CD4-positive, alpha-beta T cell treated with Interleukin-17A for 1 hour (primary cell): ENCODE measurements around the gene OR2AT4.
"Not testable (repeated sequence)": the region's sequence is repeated elsewhere in the genome, so short reads cannot be mapped to it uniquely, and the experiment has no call there.

Experiments used
- DNase-seq: peaks from one replicate; pipeline ENCODE4 v3.0.0-alpha.2; 2020

The OR2AT4 gene

DNA sequence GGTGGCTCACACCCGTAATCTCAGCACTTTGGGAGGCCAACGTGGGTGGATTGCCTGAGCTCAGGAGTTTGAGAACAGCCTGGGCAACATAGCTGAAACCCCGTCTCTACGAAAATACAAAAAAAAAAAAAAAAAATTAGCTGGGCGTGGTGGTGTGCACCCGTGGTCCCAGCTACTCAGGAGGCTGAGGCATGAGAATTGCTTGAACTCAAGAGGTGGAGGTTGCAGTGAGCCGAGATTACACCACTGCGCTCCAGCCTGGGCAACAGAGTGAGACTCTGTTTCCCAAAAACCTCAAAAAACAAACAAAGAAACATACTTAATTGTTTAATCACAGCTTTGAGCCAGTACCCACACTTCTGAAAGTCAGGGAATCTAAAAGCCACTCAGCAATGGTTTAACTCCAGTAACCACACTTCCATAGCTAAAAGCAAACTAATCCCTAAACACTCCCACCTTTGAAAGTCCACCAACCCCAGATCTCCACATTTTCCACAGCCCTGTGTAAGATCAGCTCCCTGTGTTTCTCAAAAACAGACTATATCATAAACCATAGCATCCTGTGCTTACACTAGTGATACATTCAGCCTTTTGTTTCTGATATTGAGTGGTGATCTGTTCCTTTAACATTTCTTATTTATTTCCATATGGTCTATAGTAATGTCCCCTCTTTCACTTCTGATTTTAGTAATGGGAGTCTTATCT is 4.9 kb upstream of the OR2AT4 start:
- DNase-seq, result no peak

- DNase-seq, result no peak
These were observed 3.6 kb upstream of the OR2AT4 start for GRCh38 chr11:75100314-75100713.

- DNase-seq, result no peak
These were observed 3.0 kb upstream of the OR2AT4 start for GRCh38 chr11:75099635-75100034.

DNA sequence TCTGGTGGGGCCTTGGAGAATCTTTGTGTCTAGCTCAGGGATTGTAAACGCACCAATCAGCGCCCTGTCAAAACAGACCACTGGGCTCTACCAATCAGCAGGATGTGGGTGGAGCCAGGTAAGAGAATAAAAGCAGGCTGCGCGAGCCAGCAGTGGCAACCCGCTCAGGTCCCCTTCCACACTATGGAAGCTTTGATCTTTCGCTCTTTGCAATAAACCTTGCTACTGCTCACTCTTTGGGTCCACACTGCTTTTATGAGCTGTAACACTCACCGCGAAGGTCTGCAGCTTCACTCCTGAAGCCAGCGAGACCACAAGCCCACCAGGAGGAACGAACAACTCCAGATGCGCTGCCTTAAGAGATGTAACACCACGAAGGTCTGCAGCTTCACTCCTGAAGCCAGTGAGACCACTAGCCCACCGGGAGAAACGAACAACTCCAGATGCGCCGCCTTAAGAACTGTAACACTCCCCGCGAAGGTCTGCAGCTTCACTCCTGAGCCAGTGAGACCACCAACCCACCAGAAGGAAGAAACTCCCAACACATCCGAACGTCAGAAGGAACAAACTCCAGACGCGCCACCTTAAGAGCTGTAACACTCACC is 2.3 kb upstream of the OR2AT4 start:
- DNase-seq, result not testable (repeated sequence)

DNA sequence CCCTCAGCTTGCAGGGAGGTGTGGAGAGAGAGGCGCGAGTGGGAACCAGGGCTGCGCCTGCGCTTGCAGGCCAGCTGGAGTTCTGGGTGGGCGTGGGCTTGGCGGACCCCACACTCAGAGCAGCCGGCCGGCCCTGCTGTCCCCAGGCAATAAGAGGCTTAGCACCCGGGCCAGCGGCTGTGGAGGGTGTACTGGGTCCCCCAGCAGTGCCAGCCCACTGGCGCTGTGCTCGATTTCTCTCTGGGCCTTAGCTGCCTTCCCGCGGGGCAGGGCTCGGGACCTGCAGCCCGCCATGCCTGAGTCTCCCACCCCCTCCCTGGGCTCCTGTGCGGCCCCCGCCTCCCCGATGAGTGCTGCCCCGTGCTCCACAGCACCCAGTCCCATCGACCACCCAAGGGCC is 1.5 kb upstream of the OR2AT4 start:
- DNase-seq, result not testable (repeated sequence)

GRCh38 chr11:75097173-75097557 is 489 bp upstream of the OR2AT4 start:
- DNase-seq, result no peak

GRCh38 chr11:75094382-75094781 is 2.3 kb downstream of the OR2AT4 start:
- DNase-seq, result not testable (repeated sequence)

DNA sequence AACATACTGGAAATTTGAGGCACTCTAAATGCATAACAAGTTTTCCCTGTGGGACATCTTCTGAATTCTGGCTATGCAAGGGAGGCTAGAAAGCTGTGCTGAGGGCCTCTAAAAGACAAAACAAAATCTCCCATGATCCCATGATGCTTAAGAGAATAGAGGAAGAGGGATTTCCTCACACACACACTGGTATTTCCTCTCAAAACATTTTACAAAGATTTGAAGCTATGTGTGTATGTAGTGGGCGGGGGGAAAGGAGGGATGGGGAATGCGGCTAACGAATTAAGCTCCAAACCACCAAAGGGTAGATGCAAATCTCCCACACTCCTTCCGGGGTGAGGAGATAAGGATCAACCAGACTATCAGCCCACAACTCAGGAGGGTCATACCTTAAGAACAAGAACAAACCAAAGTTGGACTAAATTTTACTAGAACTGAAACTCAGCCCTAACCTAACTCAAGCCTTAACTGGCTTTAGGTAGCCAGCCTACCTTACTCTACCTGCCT is 6.0 kb downstream of the OR2AT4 start:
- no peak for DNase-seq

DNA sequence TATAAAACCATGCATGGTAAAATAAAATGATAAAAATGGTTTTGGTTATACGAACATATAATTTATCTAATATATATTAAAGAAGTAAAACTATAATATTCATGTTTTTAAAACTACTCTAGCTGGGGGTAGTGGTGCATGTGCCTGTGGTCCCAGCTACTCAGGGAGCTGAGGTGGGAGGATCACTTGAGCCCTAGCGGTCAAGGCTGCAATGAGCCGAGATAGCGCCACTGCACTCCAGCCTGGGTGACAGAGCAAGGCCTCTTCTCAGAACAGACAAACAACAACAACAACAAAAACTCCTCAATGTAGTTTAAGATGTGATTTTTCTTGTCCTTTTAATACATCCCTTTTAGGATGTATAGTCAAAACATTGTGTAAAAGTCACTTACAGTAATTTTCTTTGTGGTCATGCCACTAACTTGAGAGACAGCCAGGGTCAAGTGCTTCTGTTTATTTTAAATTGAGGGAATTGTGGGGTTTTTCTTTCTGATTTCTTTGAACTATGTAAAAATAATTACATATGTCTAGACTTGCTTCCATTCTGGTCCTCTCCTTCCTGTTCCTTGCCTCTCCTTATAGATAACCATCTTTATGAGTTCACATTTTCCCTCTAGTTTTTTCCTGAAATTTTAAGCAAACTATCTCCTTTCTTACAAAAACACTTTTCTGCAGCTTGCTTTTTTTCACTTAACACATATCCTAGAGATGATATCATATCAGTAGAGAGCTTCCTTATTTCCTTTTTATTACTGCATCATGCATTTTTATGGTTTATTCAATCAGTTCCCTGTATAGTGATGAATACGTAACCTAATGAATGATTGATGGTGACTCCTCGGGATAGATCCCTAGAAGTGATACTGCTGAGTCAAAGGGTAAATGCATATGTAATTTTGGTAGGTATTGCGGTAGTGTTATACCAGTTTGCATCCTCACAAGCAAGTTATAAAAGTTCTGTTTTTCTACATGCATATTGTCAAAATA is 9.1 kb downstream of the OR2AT4 start:
- no peak for DNase-seq

- no peak for DNase-seq
These were observed 11.8 kb downstream of the OR2AT4 start for GRCh38 chr11:75084883-75085282.

- no peak for DNase-seq
These were observed 13.5 kb downstream of the OR2AT4 start for GRCh38 chr11:75083217-75083605.

GRCh38 chr11:75082601-75083216 is 14.0 kb downstream of the OR2AT4 start:
- no peak for DNase-seq

DNA sequence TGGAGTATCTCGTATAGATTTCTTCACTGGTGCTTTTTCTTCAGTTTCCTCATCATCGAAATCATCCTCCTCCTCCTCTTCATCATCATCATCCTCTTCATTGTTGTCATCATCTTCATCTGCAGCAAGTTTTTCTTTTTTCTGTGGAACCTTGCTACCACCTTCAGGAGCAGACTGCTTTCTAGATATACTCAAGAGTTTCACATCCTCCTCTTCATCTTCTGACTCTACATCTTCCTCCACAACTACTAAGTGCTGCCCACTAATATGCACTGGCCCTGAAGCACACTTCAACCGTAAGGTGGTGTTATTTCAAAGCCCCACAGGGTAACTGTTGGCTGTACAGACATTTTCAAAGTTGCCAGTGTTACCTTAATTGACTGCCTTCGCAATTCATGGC is 17.1 kb downstream of the OR2AT4 start:
- DNase-seq, result no peak

GRCh38 chr11:75078233-75078632 is 18.4 kb downstream of the OR2AT4 start:
- no peak for DNase-seq

DNA sequence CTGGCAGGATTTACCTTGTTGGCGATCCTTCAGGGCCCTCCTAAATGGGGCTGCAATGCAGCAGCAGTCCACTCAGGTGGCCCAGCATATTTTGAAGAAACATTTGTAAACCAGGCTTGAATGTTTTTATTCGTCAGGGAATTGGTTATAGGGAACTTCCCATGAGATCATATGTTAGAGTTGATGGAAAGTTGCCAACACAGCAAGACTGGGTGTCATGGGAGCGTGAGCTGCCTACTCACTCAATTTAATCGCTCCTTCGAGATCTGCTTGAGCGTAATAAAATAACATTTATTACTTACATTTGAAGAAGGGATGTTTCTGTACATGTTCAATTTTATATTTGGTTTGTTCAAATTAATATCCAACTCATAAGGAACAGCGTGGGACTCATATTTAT is 19.4 kb downstream of the OR2AT4 start:
- no peak for DNase-seq

DNA sequence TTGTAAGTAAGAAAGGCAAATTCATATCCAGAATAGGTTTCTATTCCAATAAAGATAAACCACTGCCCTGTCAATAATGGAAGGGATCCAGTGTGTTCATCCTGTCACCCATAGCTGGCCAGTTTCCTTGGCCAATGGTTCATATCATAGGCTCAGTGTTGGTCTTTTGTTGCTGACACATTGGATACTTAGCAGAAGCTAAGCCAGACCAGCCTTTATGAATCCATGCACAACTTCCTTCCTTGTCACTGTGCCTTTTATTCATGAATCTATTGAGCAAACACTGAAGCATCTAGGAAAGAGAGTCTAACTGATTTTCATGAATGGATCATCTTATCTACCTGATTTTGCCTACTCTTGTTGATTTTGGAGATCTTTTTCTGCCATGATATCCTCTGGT is 20.0 kb downstream of the OR2AT4 start:
- DNase-seq, result no peak

GRCh38 chr11:75073459-75074190 is 23.1 kb downstream of the OR2AT4 start:
- no peak for DNase-seq

- DNase-seq, result no peak
These were observed 24.1 kb downstream of the OR2AT4 start for GRCh38 chr11:75072582-75072981.

DNA sequence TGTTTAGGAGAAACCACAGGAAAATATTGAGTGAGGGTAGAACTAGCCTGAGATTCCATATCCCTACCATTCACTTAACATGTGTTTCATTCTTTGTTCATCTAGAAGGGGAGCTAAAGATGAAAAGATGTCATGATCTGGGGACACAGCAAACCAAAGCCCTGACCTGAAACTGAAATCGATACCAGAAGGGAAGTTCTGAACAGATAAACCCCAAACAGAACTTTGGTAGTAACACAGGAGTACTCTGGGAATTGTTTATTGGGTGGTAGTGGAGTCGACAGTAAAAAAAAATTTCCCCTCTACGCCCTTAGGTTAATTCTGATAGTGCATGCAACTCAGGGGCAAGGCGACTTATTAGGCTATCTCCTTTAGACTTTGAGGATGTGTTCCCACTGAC is 27.2 kb downstream of the OR2AT4 start:
- no peak for DNase-seq

DNA sequence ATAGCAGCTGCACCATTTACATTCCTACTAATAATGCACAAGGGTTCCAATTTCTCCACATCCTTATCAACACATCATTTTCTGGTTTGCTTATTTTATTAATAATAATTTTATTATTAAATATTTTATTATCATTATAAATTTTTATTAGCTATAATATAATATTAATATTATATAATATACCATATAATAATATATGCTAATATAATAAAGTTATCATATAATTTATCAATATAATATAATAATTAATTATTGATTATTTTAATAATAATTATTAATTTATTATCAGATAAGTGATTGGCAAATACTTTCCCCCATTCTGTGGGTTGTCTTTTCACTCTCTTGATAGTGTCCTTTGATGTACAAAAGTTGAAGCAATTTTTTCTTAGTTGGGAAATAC is 27.7 kb downstream of the OR2AT4 start:
- no peak for DNase-seq

DNA sequence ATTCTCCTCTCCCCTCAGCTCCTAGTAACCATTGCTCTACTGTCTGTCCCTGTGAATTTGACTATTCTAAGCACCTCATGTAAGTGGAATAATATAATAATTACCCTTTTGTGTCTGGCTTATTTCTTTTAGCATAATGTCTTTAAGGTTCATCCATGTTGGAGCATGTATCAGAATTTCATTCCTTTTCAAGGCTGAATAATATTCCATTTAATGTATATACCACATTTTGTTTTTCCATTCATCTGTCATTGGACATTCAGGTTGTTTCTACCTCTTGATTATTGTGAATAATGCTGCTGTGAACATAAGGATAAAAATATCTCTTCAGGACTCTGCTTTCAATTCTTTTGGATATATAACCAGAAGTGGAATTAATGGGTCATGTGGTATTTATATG is 28.1 kb downstream of the OR2AT4 start:
- no peak for DNase-seq

- DNase-seq, result no peak
These were observed 30.6 kb downstream of the OR2AT4 start for GRCh38 chr11:75066061-75066460.
